ENCODE results near the gene CYP2E1.

Gene CYP2E1

GRCh38 chr10:133526957-133527588, at the start of gene CYP2E1:
Gene CYP2E1, plus strand, starts transcription at chr10:133527363. Its CDS starts 33 bp downstream, at chr10:133527396.
- ChIA-PET POLR2A (no interaction called here), CTCF (no interaction called here)
- peak within 1 kb of the TSS; percentile 41 for H3K4me3 ChIP-seq (ENCODE audit: low read depth, low read length)
- DNase-seq (ENCODE audit: low read depth, low spot score) = no peak
- TF ChIP-seq CTCF (IDR thresholded peaks at IDR 0.05; ENCODE audit: insufficient read depth, low read length, missing control alignments) = no peak

GRCh38 chr10:133481086-133481643, 46.0 kb upstream of the CYP2E1 start:
- ChIA-PET POLR2A (no interaction called here), CTCF (no interaction called here)
- TF ChIP-seq CTCF (IDR thresholded peaks at IDR 0.05; ENCODE audit: insufficient read depth, low read length, missing control alignments) = no peak
- DNase-seq (ENCODE audit: low read depth, low spot score) = no peak
- no peak overlapping the region for H3K4me3 ChIP-seq (ENCODE audit: low read depth, low read length)

GRCh38 chr10:133481657-133482056, 45.5 kb upstream of the CYP2E1 start:
- no peak overlapping the region for H3K4me3 ChIP-seq (ENCODE audit: low read depth, low read length)
- CTCF ChIA-PET = no interaction called here
- no peak for DNase-seq (ENCODE audit: low read depth, low spot score)
- no peak for TF ChIP-seq CTCF (IDR thresholded peaks at IDR 0.05; ENCODE audit: insufficient read depth, low read length, missing control alignments)
- POLR2A ChIA-PET = no interaction called here

GRCh38 chr10:133484818-133485217, 42.3 kb upstream of the CYP2E1 start:
- ChIA-PET CTCF (no interaction called here), POLR2A (no interaction called here)
- no peak for TF ChIP-seq CTCF (IDR thresholded peaks at IDR 0.05; ENCODE audit: insufficient read depth, low read length, missing control alignments)
- no peak overlapping the region for H3K4me3 ChIP-seq (ENCODE audit: low read depth, low read length)
- DNase-seq (ENCODE audit: low read depth, low spot score) = no peak

GRCh38 chr10:133487085-133487484, 40.1 kb upstream of the CYP2E1 start:
- TF ChIP-seq CTCF (IDR thresholded peaks at IDR 0.05; ENCODE audit: insufficient read depth, low read length, missing control alignments) = no peak
- CTCF ChIA-PET = no interaction called here
- no peak for DNase-seq (ENCODE audit: low read depth, low spot score)
- no peak overlapping the region for H3K4me3 ChIP-seq (ENCODE audit: low read depth, low read length)
- POLR2A ChIA-PET = no interaction called here

GRCh38 chr10:133488354-133488753, 38.8 kb upstream of the CYP2E1 start:
- TF ChIP-seq CTCF (IDR thresholded peaks at IDR 0.05; ENCODE audit: insufficient read depth, low read length, missing control alignments) = no peak
- DNase-seq (ENCODE audit: low read depth, low spot score) = no peak
- CTCF ChIA-PET = no interaction called here
- H3K4me3 ChIP-seq (ENCODE audit: low read depth, low read length) = no peak overlapping the region
- POLR2A ChIA-PET = no interaction called here

All from AG04449 (cell line).